HG03571 (cell line): ENCODE data around the gene EEF1A1.
A peak's percentile ranks its signal among the peaks of the same experiment; 100 is the strongest.
"Not testable (repeated sequence)": the region's sequence is repeated elsewhere in the genome, so short reads cannot be mapped to it uniquely, and the experiment has no call there.

Experiments
- ATAC-seq: cut with Tn5 transposase; IDR thresholded peaks from one replicate; pipeline ENCODE4 v1.9.1; 2021; ENCODE audit not compliant: unreplicated experiment

Gene EEF1A1

GRCh38 chr6:73520688-73521350 lies at the start of gene EEF1A1:
TSS of gene EEF1A1 (minus strand) at chr6:73521032. CDS start at chr6:73520026, 1,006 bp downstream.
- ATAC-seq, result peak; percentile 64

- ATAC-seq, result no peak
Observed at GRCh38 chr6:73569121-73569520, 48.3 kb upstream of the EEF1A1 start.

- ATAC-seq, result no peak
Observed at GRCh38 chr6:73566954-73567591, 46.2 kb upstream of the EEF1A1 start.

GRCh38 chr6:73566486-73566871 lies 45.6 kb upstream of the EEF1A1 start:
- ATAC-seq, result not testable (repeated sequence)

GRCh38 chr6:73565767-73566485 lies 45.1 kb upstream of the EEF1A1 start:
- no peak for ATAC-seq

GRCh38 chr6:73564578-73565345 lies 43.9 kb upstream of the EEF1A1 start:
- ATAC-seq, result no peak

- no peak for ATAC-seq
Observed at GRCh38 chr6:73562558-73562957, 41.7 kb upstream of the EEF1A1 start.

GRCh38 chr6:73560853-73561407 lies 40.1 kb upstream of the EEF1A1 start:
- peak; percentile 51 for ATAC-seq

- ATAC-seq, result no peak
Observed at GRCh38 chr6:73560182-73560732, 39.4 kb upstream of the EEF1A1 start.

- not testable (repeated sequence) for ATAC-seq
Observed at GRCh38 chr6:73559399-73559794, 38.6 kb upstream of the EEF1A1 start.

GRCh38 chr6:73558624-73559398 lies 38.0 kb upstream of the EEF1A1 start:
- ATAC-seq, result peak; percentile 56

- no peak for ATAC-seq
Observed at GRCh38 chr6:73556836-73557235, 36.0 kb upstream of the EEF1A1 start.

GRCh38 chr6:73555380-73555949 lies 34.6 kb upstream of the EEF1A1 start:
- not testable (repeated sequence) for ATAC-seq

- not testable (repeated sequence) for ATAC-seq
Observed at GRCh38 chr6:73551115-73551514, 30.3 kb upstream of the EEF1A1 start.

- no peak for ATAC-seq
Observed at GRCh38 chr6:73548458-73549446, 27.9 kb upstream of the EEF1A1 start.

GRCh38 chr6:73547036-73547435 lies 26.2 kb upstream of the EEF1A1 start:
- ATAC-seq, result no peak

- no peak for ATAC-seq
Observed at GRCh38 chr6:73542891-73543290, 22.1 kb upstream of the EEF1A1 start.

GRCh38 chr6:73542481-73542880 lies 21.6 kb upstream of the EEF1A1 start:
- not testable (repeated sequence) for ATAC-seq
